Astrocyte of the hippocampus (primary cell): ENCODE results near the gene JUN.

Experiments used
- DNase-seq: peaks from one replicate; pipeline ENCODE4 v3.0.0; 2011; ENCODE audit warnings: low read depth, low spot score

The JUN gene

GRCh38 chr1:58763214-58763613, 20.6 kb downstream of the JUN start:
- DNase-seq: peak; percentile 56

GRCh38 chr1:58762806-58763205, 21.0 kb downstream of the JUN start:
- peak; percentile 70 for DNase-seq

- peak; percentile 97 for DNase-seq
Observed at GRCh38 chr1:58755468-58755872, 28.4 kb downstream of the JUN start.

GRCh38 chr1:58754683-58755467, 29.0 kb downstream of the JUN start:
- DNase-seq: no peak

- DNase-seq: no peak
Observed at GRCh38 chr1:58754073-58754613, 29.7 kb downstream of the JUN start.

- no peak for DNase-seq
Observed at GRCh38 chr1:58753431-58753866, 30.4 kb downstream of the JUN start.

GRCh38 chr1:58749646-58750045, 34.2 kb downstream of the JUN start:
- no peak for DNase-seq

GRCh38 chr1:58748666-58749065, 35.2 kb downstream of the JUN start:
- DNase-seq: no peak

- no peak for DNase-seq
Observed at GRCh38 chr1:58746757-58747156, 37.1 kb downstream of the JUN start.

GRCh38 chr1:58746182-58746581, 37.7 kb downstream of the JUN start:
- DNase-seq: no peak

GRCh38 chr1:58745666-58746065, 38.2 kb downstream of the JUN start:
- DNase-seq: no peak

GRCh38 chr1:58745117-58745516, 38.7 kb downstream of the JUN start:
- DNase-seq: peak; percentile 23

GRCh38 chr1:58741678-58742553, 41.9 kb downstream of the JUN start:
- DNase-seq: no peak

GRCh38 chr1:58739856-58740466, 43.9 kb downstream of the JUN start:
- DNase-seq: peak; percentile 77

GRCh38 chr1:58738876-58739275, 45.0 kb downstream of the JUN start:
- DNase-seq: no peak

- no peak for DNase-seq
Observed at GRCh38 chr1:58735586-58735985, 48.3 kb downstream of the JUN start.

- DNase-seq: no peak
Observed at GRCh38 chr1:58734630-58735029, 49.2 kb downstream of the JUN start.

GRCh38 chr1:58732087-58732775, 51.6 kb downstream of the JUN start:
- peak; percentile 29 for DNase-seq
